GM23338 (cell line): ENCODE data around the gene ZFX. TPM values are rescaled to one million over a fixed set of nuclear protein-coding genes. Genes with fewer than 3 reads are reported as not detected.

ENCODE experiments used
- ATAC-seq: fragments of 200-7000 bp; cut with Tn5 transposase; 3 replicates; pipeline ENCODE4 v1.9.1; 2020
- DNase-seq: peaks from one replicate; pipeline ENCODE4 v3.0.0-alpha.2; 2015; ENCODE audit warnings: low spot score
- H2AFZ ChIP-seq: fragments of 200-600 bp; sonication (generic); 2 replicates; pipeline ENCODE4 v1.8.0; 2016; ENCODE audit warnings: antibody characterized with exemption, mild to moderate bottlenecking, moderate library complexity
- H3F3A ChIP-seq: fragments of 200-600 bp; sonication (generic); replicated peaks from 2 replicates; pipeline ENCODE4 v1.8.0; 2017; ENCODE audit warnings: antibody characterized with exemption, mixed run types, low read depth
- H3K27ac ChIP-seq: fragments of 200-600 bp; sonication (generic); 2 replicates; pipeline ENCODE4 v1.6.1; 2016; ENCODE audit warnings: low read depth
- H3K27me3 ChIP-seq: fragments of 200-600 bp; sonication (generic); 2 replicates; pipeline ENCODE4 v1.8.0; 2016; ENCODE audit warnings: mild to moderate bottlenecking, mixed run types, moderate library complexity; ENCODE audit not compliant: insufficient read depth
- H3K36me3 ChIP-seq: fragments of 200-600 bp; sonication (generic); 2 replicates; pipeline ENCODE4 v1.8.0; 2016; ENCODE audit warnings: mild to moderate bottlenecking; ENCODE audit not compliant: insufficient read depth
- H3K4me1 ChIP-seq: fragments of 200-600 bp; sonication (generic); 2 replicates; pipeline ENCODE4 v1.8.0; 2016; ENCODE audit warnings: mild to moderate bottlenecking, moderate library complexity; ENCODE audit not compliant: insufficient read depth
- H3K4me2 ChIP-seq: fragments of 200-600 bp; sonication (generic); 2 replicates; pipeline ENCODE4 v1.7.1; 2017; ENCODE audit warnings: mixed run types
- H3K4me3 ChIP-seq: fragments of 200-600 bp; sonication (generic); 2 replicates; pipeline ENCODE4 v1.6.1; 2016; ENCODE audit warnings: mixed run types
- H3K79me2 ChIP-seq: fragments of 200-600 bp; sonication (generic); replicated peaks from 2 replicates; pipeline ENCODE4 v1.8.0; 2017; ENCODE audit warnings: mild to moderate bottlenecking; ENCODE audit not compliant: insufficient read depth
- H3K9me2 ChIP-seq: fragments of 200-600 bp; sonication (generic); 2 replicates; pipeline ENCODE4 v1.8.0; 2017; ENCODE audit not compliant: insufficient read depth
- H4K20me1 ChIP-seq: fragments of 200-600 bp; sonication (generic); replicated peaks from 2 replicates; pipeline ENCODE4 v1.8.0; 2017; ENCODE audit warnings: mild to moderate bottlenecking; ENCODE audit not compliant: insufficient read depth
- H3K27ac Mint-ChIP-seq: 2 replicates; pipeline ENCODE4 v1.8.0; 2020; ENCODE audit warnings: inconsistent platforms, mild to moderate bottlenecking, moderate library complexity, mixed read lengths
- H3K27me3 Mint-ChIP-seq: 3 replicates; pipeline ENCODE4 v1.8.0; 2022; ENCODE audit warnings: low read depth, mild to moderate bottlenecking, moderate library complexity, mixed read lengths, inconsistent platforms; ENCODE audit not compliant: insufficient read depth, poor library complexity
- H3K36me3 Mint-ChIP-seq: 3 replicates; pipeline ENCODE4 v1.8.0; 2021; ENCODE audit warnings: low read depth, mild to moderate bottlenecking, inconsistent platforms, moderate library complexity, mixed read lengths
- H3K4me1 Mint-ChIP-seq: 3 replicates; pipeline ENCODE4 v1.8.0; 2020; ENCODE audit warnings: mild to moderate bottlenecking, inconsistent platforms, mixed read lengths
- H3K4me3 Mint-ChIP-seq: 3 replicates; pipeline ENCODE4 v1.8.0; 2021; ENCODE audit warnings: moderate library complexity, mild to moderate bottlenecking, inconsistent platforms, mixed read lengths
- H3K9me3 Mint-ChIP-seq: 3 replicates; pipeline ENCODE4 v1.8.0; 2020; ENCODE audit warnings: moderate library complexity, mild to moderate bottlenecking, inconsistent platforms, mixed read lengths
- CREB1 ChIP-seq: fragments of 250-450 bp; sonication (Bioruptor Pico); IDR thresholded peaks from 2 replicates; pipeline ENCODE4 v1.5.0; 2020; ENCODE audit warnings: low read depth, mild to moderate bottlenecking, moderate library complexity
- EZH2 ChIP-seq: fragments of 200-600 bp; sonication (generic); IDR thresholded peaks from one replicate; pipeline ENCODE4 v1.8.0; 2017; ENCODE audit warnings: antibody characterized with exemption, mild to moderate bottlenecking, low read depth; ENCODE audit not compliant: unreplicated experiment
- EZH2phosphoT487 ChIP-seq: fragments of 200-600 bp; sonication (generic); IDR thresholded peaks from one replicate; pipeline ENCODE4 v1.8.1; 2018; ENCODE audit warnings: antibody characterized with exemption; ENCODE audit not compliant: unreplicated experiment
- JUNB ChIP-seq: IDR thresholded peaks from one replicate; pipeline ENCODE4 v1.6.1; 2016; ENCODE audit warnings: antibody characterized with exemption; ENCODE audit not compliant: unreplicated experiment
- NANOG ChIP-seq: IDR thresholded peaks from 2 replicates; pipeline ENCODE4 v1.6.1; 2016; ENCODE audit warnings: antibody characterized with exemption, borderline replicate concordance
- POLR2AphosphoS5 ChIP-seq: IDR thresholded peaks from 2 replicates; pipeline ENCODE4 v1.6.1; 2016; ENCODE audit warnings: antibody characterized with exemption, low read depth
- STAT1 ChIP-seq: IDR thresholded peaks from one replicate; pipeline ENCODE4 v1.6.1; 2016; ENCODE audit warnings: antibody characterized with exemption; ENCODE audit not compliant: unreplicated experiment
- ZNF114 ChIP-seq: fragments of 250-450 bp; sonication (Bioruptor Pico); IDR thresholded peaks from 2 replicates; pipeline ENCODE4 v1.5.0; 2020; ENCODE audit warnings: mild to moderate bottlenecking, moderate library complexity
- ZNF331 ChIP-seq: fragments of 250-450 bp; sonication (Bioruptor Pico); IDR thresholded peaks from 2 replicates; pipeline ENCODE4 v1.5.0; 2020; ENCODE audit warnings: low read depth, mild to moderate bottlenecking, moderate library complexity
- polyA plus RNA-seq: library from polyadenylated mRNA; unstranded; fragments of >200 nt; fragmentation: Nextera tagmentation; extraction: Ambion mirVana; gene quantifications from 2 replicates; pipeline ENCODE4 v1.2.1, GENCODE V29; 2016
- total RNA-seq: library from RNA; depleted of rRNA; stranded (reverse); fragments of >200 nt; shearing (Covaris generic); gene quantifications from 2 replicates; pipeline ENCODE4 v1.2.3, GENCODE V29; 2014
- TF ChIP-seq, protein P1 (sequence below): fragments of 250-450 bp; sonication (Bioruptor Pico); IDR thresholded peaks from 2 replicates; pipeline ENCODE4 v1.5.0; 2020; ENCODE audit warnings: mild to moderate bottlenecking, moderate library complexity
- TF ChIP-seq, protein P2 (sequence below): IDR thresholded peaks from 2 replicates; pipeline ENCODE4 v1.6.1; 2016; ENCODE audit warnings: antibody characterized with exemption
- TF ChIP-seq, protein P3 (sequence below): IDR thresholded peaks from one replicate; pipeline ENCODE4 v1.6.1; 2018; ENCODE audit warnings: antibody characterized with exemption; ENCODE audit not compliant: unreplicated experiment
- TF ChIP-seq, protein P4 (sequence below), 2 experiments: fragments of 200-600 bp in 1 of 2; sonication (generic) in 1 of 2; conservative IDR thresholded peaks; 2 replicates each; pipeline versions ENCODE4 v1.5.1 to v1.6.1; 2016 to 2017; ENCODE audit warnings: antibody characterized with exemption in 2 of 2, low read depth in 2 of 2, mild to moderate bottlenecking in 2 of 2, moderate library complexity in 1 of 2

Gene ZFX
- total and polyA plus RNA-seq, 2 experiments from 2014 or later = 11.0 to 15.4 TPM

DNA sequence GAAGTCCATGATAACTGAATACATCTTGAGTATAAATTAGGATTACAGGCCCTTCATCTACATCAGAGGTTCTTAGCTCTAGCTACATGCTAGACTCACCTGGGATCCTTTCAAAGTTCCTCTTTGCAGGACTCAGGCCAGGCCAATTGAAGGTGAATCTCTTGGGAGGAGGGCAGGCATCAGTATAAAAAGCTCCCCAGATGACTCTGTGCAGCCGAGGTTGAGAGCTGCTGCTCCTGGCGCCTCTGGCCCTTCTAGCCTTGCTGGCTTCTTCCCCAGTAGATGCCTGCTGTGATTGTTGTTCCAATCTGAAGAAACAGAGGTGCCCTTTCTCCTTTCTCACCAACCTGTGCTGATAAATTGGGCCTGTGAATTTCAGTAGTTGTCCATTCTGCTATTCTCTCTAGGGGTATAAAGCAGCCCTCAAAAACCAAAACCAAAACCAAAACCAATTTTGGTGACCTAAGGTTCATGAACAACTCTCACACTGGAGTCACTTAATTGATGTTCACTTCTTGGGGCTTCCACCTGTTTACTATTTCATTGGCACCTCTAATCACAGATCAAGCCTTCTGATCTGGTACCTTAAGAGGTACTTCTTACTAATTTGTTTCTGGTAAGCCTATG, 85.7 kb downstream of the ZFX start:
- no peak overlapping the region for H3K4me3 Mint-ChIP-seq
- ATAC-seq (no peak), DNase-seq (no peak)
- Histone ChIP-seq H3K27ac (no peak overlapping the region), H3K9me2 (no peaks in the 10 kb centered on the region), H3K27me3 (no peaks in the 10 kb centered on the region), H3K36me3 (no peaks in the 10 kb centered on the region), H3K4me3 (no peak overlapping the region), H2AFZ (no peak overlapping the region), H3K79me2 (no peaks in the 10 kb centered on the region), H4K20me1 (no peaks in the 10 kb centered on the region), H3K4me2 (no peak overlapping the region), H3K4me1 (no peaks in the 10 kb centered on the region), H3F3A (no peaks in the 10 kb centered on the region)
- H3K27ac Mint-ChIP-seq = no peak overlapping the region
- TF ChIP-seq EZH2phosphoT487 (no peak), POLR2AphosphoS5 (no peak), NANOG (no peak), ZNF114 (no peak), JUNB (no peak), EZH2 (no peak), CREB1 (CRISPR knock-in tag) (no peak), STAT1 (no peak), ZNF331 (CRISPR knock-in tag) (no peak)
- TF ChIP-seq, protein P1, sequence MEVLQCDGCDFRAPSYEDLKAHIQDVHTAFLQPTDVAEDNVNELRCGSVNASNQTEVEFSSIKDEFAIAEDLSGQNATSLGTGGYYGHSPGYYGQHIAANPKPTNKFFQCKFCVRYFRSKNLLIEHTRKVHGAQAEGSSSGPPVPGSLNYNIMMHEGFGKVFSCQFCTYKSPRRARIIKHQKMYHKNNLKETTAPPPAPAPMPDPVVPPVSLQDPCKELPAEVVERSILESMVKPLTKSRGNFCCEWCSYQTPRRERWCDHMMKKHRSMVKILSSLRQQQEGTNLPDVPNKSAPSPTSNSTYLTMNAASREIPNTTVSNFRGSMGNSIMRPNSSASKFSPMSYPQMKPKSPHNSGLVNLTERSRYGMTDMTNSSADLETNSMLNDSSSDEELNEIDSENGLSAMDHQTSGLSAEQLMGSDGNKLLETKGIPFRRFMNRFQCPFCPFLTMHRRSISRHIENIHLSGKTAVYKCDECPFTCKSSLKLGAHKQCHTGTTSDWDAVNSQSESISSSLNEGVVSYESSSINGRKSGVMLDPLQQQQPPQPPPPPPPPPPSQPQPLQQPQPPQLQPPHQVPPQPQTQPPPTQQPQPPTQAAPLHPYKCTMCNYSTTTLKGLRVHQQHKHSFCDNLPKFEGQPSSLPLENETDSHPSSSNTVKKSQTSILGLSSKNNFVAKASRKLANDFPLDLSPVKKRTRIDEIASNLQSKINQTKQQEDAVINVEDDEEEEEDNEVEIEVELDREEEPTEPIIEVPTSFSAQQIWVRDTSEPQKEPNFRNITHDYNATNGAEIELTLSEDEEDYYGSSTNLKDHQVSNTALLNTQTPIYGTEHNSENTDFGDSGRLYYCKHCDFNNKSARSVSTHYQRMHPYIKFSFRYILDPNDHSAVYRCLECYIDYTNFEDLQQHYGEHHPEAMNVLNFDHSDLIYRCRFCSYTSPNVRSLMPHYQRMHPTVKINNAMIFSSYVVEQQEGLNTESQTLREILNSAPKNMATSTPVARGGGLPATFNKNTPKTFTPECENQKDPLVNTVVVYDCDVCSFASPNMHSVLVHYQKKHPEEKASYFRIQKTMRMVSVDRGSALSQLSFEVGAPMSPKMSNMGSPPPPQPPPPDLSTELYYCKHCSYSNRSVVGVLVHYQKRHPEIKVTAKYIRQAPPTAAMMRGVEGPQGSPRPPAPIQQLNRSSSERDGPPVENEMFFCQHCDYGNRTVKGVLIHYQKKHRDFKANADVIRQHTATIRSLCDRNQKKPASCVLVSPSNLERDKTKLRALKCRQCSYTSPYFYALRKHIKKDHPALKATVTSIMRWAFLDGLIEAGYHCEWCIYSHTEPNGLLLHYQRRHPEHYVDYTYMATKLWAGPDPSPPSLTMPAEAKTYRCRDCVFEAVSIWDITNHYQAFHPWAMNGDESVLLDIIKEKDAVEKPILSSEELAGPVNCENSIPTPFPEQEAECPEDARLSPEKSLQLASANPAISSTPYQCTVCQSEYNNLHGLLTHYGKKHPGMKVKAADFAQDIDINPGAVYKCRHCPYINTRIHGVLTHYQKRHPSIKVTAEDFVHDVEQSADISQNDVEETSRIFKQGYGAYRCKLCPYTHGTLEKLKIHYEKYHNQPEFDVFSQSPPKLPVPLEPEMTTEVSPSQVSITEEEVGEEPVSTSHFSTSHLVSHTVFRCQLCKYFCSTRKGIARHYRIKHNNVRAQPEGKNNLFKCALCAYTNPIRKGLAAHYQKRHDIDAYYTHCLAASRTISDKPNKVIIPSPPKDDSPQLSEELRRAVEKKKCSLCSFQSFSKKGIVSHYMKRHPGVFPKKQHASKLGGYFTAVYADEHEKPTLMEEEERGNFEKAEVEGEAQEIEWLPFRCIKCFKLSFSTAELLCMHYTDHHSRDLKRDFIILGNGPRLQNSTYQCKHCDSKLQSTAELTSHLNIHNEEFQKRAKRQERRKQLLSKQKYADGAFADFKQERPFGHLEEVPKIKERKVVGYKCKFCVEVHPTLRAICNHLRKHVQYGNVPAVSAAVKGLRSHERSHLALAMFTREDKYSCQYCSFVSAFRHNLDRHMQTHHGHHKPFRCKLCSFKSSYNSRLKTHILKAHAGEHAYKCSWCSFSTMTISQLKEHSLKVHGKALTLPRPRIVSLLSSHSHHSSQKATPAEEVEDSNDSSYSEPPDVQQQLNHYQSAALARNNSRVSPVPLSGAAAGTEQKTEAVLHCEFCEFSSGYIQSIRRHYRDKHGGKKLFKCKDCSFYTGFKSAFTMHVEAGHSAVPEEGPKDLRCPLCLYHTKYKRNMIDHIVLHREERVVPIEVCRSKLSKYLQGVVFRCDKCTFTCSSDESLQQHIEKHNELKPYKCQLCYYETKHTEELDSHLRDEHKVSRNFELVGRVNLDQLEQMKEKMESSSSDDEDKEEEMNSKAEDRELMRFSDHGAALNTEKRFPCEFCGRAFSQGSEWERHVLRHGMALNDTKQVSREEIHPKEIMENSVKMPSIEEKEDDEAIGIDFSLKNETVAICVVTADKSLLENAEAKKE (CRISPR knock-in tag) = no peak
- TF ChIP-seq, protein P2, sequence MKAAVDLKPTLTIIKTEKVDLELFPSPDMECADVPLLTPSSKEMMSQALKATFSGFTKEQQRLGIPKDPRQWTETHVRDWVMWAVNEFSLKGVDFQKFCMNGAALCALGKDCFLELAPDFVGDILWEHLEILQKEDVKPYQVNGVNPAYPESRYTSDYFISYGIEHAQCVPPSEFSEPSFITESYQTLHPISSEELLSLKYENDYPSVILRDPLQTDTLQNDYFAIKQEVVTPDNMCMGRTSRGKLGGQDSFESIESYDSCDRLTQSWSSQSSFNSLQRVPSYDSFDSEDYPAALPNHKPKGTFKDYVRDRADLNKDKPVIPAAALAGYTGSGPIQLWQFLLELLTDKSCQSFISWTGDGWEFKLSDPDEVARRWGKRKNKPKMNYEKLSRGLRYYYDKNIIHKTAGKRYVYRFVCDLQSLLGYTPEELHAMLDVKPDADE = no peak
- TF ChIP-seq, protein P3, sequence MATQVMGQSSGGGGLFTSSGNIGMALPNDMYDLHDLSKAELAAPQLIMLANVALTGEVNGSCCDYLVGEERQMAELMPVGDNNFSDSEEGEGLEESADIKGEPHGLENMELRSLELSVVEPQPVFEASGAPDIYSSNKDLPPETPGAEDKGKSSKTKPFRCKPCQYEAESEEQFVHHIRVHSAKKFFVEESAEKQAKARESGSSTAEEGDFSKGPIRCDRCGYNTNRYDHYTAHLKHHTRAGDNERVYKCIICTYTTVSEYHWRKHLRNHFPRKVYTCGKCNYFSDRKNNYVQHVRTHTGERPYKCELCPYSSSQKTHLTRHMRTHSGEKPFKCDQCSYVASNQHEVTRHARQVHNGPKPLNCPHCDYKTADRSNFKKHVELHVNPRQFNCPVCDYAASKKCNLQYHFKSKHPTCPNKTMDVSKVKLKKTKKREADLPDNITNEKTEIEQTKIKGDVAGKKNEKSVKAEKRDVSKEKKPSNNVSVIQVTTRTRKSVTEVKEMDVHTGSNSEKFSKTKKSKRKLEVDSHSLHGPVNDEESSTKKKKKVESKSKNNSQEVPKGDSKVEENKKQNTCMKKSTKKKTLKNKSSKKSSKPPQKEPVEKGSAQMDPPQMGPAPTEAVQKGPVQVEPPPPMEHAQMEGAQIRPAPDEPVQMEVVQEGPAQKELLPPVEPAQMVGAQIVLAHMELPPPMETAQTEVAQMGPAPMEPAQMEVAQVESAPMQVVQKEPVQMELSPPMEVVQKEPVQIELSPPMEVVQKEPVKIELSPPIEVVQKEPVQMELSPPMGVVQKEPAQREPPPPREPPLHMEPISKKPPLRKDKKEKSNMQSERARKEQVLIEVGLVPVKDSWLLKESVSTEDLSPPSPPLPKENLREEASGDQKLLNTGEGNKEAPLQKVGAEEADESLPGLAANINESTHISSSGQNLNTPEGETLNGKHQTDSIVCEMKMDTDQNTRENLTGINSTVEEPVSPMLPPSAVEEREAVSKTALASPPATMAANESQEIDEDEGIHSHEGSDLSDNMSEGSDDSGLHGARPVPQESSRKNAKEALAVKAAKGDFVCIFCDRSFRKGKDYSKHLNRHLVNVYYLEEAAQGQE = no peak
- TF ChIP-seq, protein P4, sequence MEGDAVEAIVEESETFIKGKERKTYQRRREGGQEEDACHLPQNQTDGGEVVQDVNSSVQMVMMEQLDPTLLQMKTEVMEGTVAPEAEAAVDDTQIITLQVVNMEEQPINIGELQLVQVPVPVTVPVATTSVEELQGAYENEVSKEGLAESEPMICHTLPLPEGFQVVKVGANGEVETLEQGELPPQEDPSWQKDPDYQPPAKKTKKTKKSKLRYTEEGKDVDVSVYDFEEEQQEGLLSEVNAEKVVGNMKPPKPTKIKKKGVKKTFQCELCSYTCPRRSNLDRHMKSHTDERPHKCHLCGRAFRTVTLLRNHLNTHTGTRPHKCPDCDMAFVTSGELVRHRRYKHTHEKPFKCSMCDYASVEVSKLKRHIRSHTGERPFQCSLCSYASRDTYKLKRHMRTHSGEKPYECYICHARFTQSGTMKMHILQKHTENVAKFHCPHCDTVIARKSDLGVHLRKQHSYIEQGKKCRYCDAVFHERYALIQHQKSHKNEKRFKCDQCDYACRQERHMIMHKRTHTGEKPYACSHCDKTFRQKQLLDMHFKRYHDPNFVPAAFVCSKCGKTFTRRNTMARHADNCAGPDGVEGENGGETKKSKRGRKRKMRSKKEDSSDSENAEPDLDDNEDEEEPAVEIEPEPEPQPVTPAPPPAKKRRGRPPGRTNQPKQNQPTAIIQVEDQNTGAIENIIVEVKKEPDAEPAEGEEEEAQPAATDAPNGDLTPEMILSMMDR (conservative IDR thresholded peaks at IDR 0.05; ENCODE audit: low read depth in 2 of 2) = no peak
- no peaks in the 10 kb centered on the region for H3K4me1 Mint-ChIP-seq
- H3K36me3 Mint-ChIP-seq = no peaks in the 10 kb centered on the region
- H3K9me3 Mint-ChIP-seq = no peaks in the 10 kb centered on the region
- peaks cover 2% of the 10 kb centered on the region for H3K27me3 Mint-ChIP-seq
